Effector CD4-positive, alpha-beta T cell (primary cell): ENCODE results near the gene FRY.

Source experiments
- DNase-seq: peaks from one replicate; pipeline ENCODE4 v3.0.0-alpha.2; 2020

The FRY gene

GRCh38 chr13:32136716-32137115 lies 105.1 kb downstream of the FRY start:
- no peak for DNase-seq

GRCh38 chr13:32139251-32139650 lies 107.7 kb downstream of the FRY start:
- DNase-seq: no peak

GRCh38 chr13:32140109-32140508 lies 108.5 kb downstream of the FRY start:
- DNase-seq: no peak

- DNase-seq: no peak
Measured at GRCh38 chr13:32141462-32141861, 109.9 kb downstream of the FRY start.

GRCh38 chr13:32142115-32142514 lies 110.5 kb downstream of the FRY start:
- DNase-seq: no peak

- DNase-seq: no peak
Measured at GRCh38 chr13:32142956-32143375, 111.4 kb downstream of the FRY start.

GRCh38 chr13:32147193-32147592 lies 115.6 kb downstream of the FRY start:
- no peak for DNase-seq

- no peak for DNase-seq
Measured at GRCh38 chr13:32147976-32148375, 116.4 kb downstream of the FRY start.

GRCh38 chr13:32150239-32150638 lies 118.7 kb downstream of the FRY start:
- no peak for DNase-seq

- no peak for DNase-seq
Measured at GRCh38 chr13:32150794-32151193, 119.2 kb downstream of the FRY start.

- no peak for DNase-seq
Measured at GRCh38 chr13:32151240-32151639, 119.7 kb downstream of the FRY start.

GRCh38 chr13:32153056-32153455 lies 121.5 kb downstream of the FRY start:
- DNase-seq: no peak

GRCh38 chr13:32159137-32159869 lies 127.7 kb downstream of the FRY start:
- DNase-seq: no peak

- no peak for DNase-seq
Measured at GRCh38 chr13:32162395-32163005, 130.9 kb downstream of the FRY start.

GRCh38 chr13:32164622-32165268 lies 133.2 kb downstream of the FRY start:
- no peak for DNase-seq

GRCh38 chr13:32165796-32166195 lies 134.2 kb downstream of the FRY start:
- DNase-seq: no peak

- DNase-seq: no peak
Measured at GRCh38 chr13:32168131-32168530, 136.6 kb downstream of the FRY start.

- DNase-seq: no peak
Measured at GRCh38 chr13:32170841-32171240, 139.3 kb downstream of the FRY start.

GRCh38 chr13:32173881-32174280 lies 142.3 kb downstream of the FRY start:
- DNase-seq: no peak

- no peak for DNase-seq
Measured at GRCh38 chr13:32174366-32174765, 142.8 kb downstream of the FRY start.

GRCh38 chr13:32175307-32175706 lies 143.7 kb downstream of the FRY start:
- no peak for DNase-seq

- no peak for DNase-seq
Measured at GRCh38 chr13:32175943-32176342, 144.4 kb downstream of the FRY start.

- DNase-seq: no peak
Measured at GRCh38 chr13:32176696-32177095, 145.1 kb downstream of the FRY start.

- DNase-seq: no peak
Measured at GRCh38 chr13:32178763-32179162, 147.2 kb downstream of the FRY start.
